Subcutaneous adipose tissue (tissue), 4 donors: ENCODE measurements around the gene GCK. TPM values are rescaled to one million over a fixed set of nuclear protein-coding genes. Genes with fewer than 3 reads are reported as not detected.

ENCODE experiments used
- CTCF ChIP-seq: fragments of 450-650 bp; IDR thresholded peaks from one replicate; pipeline ENCODE4 v1.5.1; 2016; ENCODE audit warnings: low read depth, mild to moderate bottlenecking, control low read depth, antibody characterized with exemption, moderate library complexity
- total RNA-seq, 4 donors: library from RNA; depleted of rRNA; stranded (reverse); fragments of >200 nt; gene quantifications; one replicate each; pipeline ENCODE4 v1.1.0, GENCODE V29; 2016

Gene GCK
- total RNA-seq, 4 donors from 2014 or later: 0.22 to 8.1 (median 0.85) TPM; not detected in 1

- no peak for TF ChIP-seq CTCF
Measured at GRCh38 chr7:44232901-44233715, 43.9 kb upstream of the GCK start.

GRCh38 chr7:44232396-44232795 lies 43.2 kb upstream of the GCK start:
- no peak for TF ChIP-seq CTCF

- TF ChIP-seq CTCF: no peak
Measured at GRCh38 chr7:44231088-44231487, 41.8 kb upstream of the GCK start.

- TF ChIP-seq CTCF: no peak
Measured at GRCh38 chr7:44230286-44230685, 41.0 kb upstream of the GCK start.

- no peak for TF ChIP-seq CTCF
Measured at GRCh38 chr7:44229546-44230105, 40.4 kb upstream of the GCK start.

- TF ChIP-seq CTCF: no peak
Measured at GRCh38 chr7:44228571-44229350, 39.5 kb upstream of the GCK start.

GRCh38 chr7:44227911-44228310 lies 38.7 kb upstream of the GCK start:
- TF ChIP-seq CTCF: no peak
